IMR-90 (cell line): Measurements from ENCODE around the gene OPCML.

Experiments used
- BHLHE40 ChIP-seq: fragments of 150-350 bp; IDR thresholded peaks from 2 replicates; pipeline ENCODE4 v1.6.1; 2016; ENCODE audit warnings: mild to moderate bottlenecking, low read depth, low read length
- CEBPB ChIP-seq: IDR thresholded peaks from 2 replicates; pipeline ENCODE4 v1.6.1; 2012; ENCODE audit warnings: low read depth, low read length, improper control_type of control experiment
- CHD1 ChIP-seq: IDR thresholded peaks from 2 replicates; pipeline ENCODE4 v1.6.1; 2012; ENCODE audit warnings: low read depth, low read length, improper control_type of control experiment
- FOS ChIP-seq: fragments of 150-350 bp; IDR thresholded peaks from 2 replicates; pipeline ENCODE4 v1.6.1; 2016; ENCODE audit warnings: low read depth, low read length
- MAZ ChIP-seq: IDR thresholded peaks from 2 replicates; pipeline ENCODE4 v1.6.1; 2012; ENCODE audit warnings: low read depth, mild to moderate bottlenecking, low read length, improper control_type of control experiment, moderate library complexity, borderline replicate concordance
- MXI1 ChIP-seq: IDR thresholded peaks from 2 replicates; pipeline ENCODE4 v1.6.1; 2012; ENCODE audit warnings: low read depth, mild to moderate bottlenecking, low read length, moderate library complexity, borderline replicate concordance
- NFE2L2 ChIP-seq: fragments of 150-350 bp; IDR thresholded peaks from 2 replicates; pipeline ENCODE4 v1.6.1; 2016; ENCODE audit warnings: low read depth, mild to moderate bottlenecking, low read length
- POLR2A ChIP-seq: IDR thresholded peaks from 2 replicates; pipeline ENCODE4 v1.6.1; 2012; ENCODE audit warnings: mild to moderate bottlenecking, low read depth, low read length
- RAD21 ChIP-seq: IDR thresholded peaks from 2 replicates; pipeline ENCODE4 v1.6.1; 2012; ENCODE audit warnings: low read length, improper control_type of control experiment
- RCOR1 ChIP-seq: IDR thresholded peaks from 2 replicates; pipeline ENCODE4 v1.6.1; 2012; ENCODE audit warnings: mild to moderate bottlenecking, low read length, improper control_type of control experiment; ENCODE audit not compliant: insufficient replicate concordance
- RFX5 ChIP-seq: IDR thresholded peaks from 2 replicates; pipeline ENCODE4 v1.8.0; 2012; ENCODE audit warnings: low read depth, mild to moderate bottlenecking, low read length, moderate library complexity
- USF2 ChIP-seq: fragments of 150-350 bp; IDR thresholded peaks from 2 replicates; pipeline ENCODE4 v1.6.1; 2017; ENCODE audit warnings: mild to moderate bottlenecking, antibody characterized with exemption, low read length, low read depth
- TF ChIP-seq, protein P1 (sequence below): conservative IDR thresholded peaks from 2 replicates; pipeline ENCODE4 v1.5.1; 2012; ENCODE audit warnings: mild to moderate bottlenecking, low read depth, low read length, improper control_type of control experiment
- TF ChIP-seq, protein P2 (sequence below): fragments of 150-350 bp; IDR thresholded peaks from 2 replicates; pipeline ENCODE4 v1.6.1; 2016; ENCODE audit warnings: low read depth, mild to moderate bottlenecking, low read length, moderate library complexity, borderline replicate concordance

GRCh38 chr11:133479209-133479608 is 53.1 kb downstream of the OPCML start:
- TF ChIP-seq, protein P1, sequence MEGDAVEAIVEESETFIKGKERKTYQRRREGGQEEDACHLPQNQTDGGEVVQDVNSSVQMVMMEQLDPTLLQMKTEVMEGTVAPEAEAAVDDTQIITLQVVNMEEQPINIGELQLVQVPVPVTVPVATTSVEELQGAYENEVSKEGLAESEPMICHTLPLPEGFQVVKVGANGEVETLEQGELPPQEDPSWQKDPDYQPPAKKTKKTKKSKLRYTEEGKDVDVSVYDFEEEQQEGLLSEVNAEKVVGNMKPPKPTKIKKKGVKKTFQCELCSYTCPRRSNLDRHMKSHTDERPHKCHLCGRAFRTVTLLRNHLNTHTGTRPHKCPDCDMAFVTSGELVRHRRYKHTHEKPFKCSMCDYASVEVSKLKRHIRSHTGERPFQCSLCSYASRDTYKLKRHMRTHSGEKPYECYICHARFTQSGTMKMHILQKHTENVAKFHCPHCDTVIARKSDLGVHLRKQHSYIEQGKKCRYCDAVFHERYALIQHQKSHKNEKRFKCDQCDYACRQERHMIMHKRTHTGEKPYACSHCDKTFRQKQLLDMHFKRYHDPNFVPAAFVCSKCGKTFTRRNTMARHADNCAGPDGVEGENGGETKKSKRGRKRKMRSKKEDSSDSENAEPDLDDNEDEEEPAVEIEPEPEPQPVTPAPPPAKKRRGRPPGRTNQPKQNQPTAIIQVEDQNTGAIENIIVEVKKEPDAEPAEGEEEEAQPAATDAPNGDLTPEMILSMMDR: no peak
- TF ChIP-seq, protein P2, sequence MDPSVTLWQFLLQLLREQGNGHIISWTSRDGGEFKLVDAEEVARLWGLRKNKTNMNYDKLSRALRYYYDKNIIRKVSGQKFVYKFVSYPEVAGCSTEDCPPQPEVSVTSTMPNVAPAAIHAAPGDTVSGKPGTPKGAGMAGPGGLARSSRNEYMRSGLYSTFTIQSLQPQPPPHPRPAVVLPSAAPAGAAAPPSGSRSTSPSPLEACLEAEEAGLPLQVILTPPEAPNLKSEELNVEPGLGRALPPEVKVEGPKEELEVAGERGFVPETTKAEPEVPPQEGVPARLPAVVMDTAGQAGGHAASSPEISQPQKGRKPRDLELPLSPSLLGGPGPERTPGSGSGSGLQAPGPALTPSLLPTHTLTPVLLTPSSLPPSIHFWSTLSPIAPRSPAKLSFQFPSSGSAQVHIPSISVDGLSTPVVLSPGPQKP: no peak
- no peak for TF ChIP-seq POLR2A
- no peak for TF ChIP-seq USF2
- no peak for TF ChIP-seq RCOR1
- TF ChIP-seq RFX5: no peak
- no peak for TF ChIP-seq CEBPB
- TF ChIP-seq MXI1: no peak
- TF ChIP-seq BHLHE40: no peak
- TF ChIP-seq CHD1: no peak
- TF ChIP-seq RAD21: no peak
- TF ChIP-seq MAZ: no peak
- TF ChIP-seq NFE2L2: no peak
- TF ChIP-seq FOS: no peak
